PC-9 (cell line): ENCODE data around the gene OR1E1. TPM values are rescaled to one million over a fixed set of nuclear protein-coding genes. Genes with fewer than 3 reads are reported as not detected.
A peak's percentile ranks its signal among the peaks of the same experiment; 100 is the strongest.

Experiments used
- Bru-seq: library from RNA; stranded (reverse); fragments of 400-500 nt; gene quantifications from one replicate; lab custom pipeline; 2021; lab: Mats Ljungman, UMichigan
- BruChase-seq, 2 experiments: library from RNA; stranded (reverse); fragments of 400-500 nt; gene quantifications; one replicate each; lab custom pipeline; 2021; lab: Mats Ljungman, UMichigan
- BruUV-seq: library from RNA; stranded (reverse); fragments of 400-500 nt; replicated peaks from 2 replicates; lab custom pipeline; 2021; lab: Mats Ljungman, UMichigan
- CTCF ChIA-PET: fragments of 300-600 bp; sonication (Branson Sonifier 250); formaldehyde crosslinking; loops from one replicate; lab custom pipeline; 2022; ENCODE audit warnings: antibody characterized with exemption; lab: Charles Lee
- POLR2A ChIA-PET: fragments of 300-600 bp; sonication (Branson Sonifier 250); formaldehyde crosslinking; loops from one replicate; lab custom pipeline; 2022; ENCODE audit warnings: antibody characterized with exemption; ENCODE audit not compliant: unreplicated experiment; lab: Charles Lee
- DNase-seq, 2 experiments: peaks; one replicate each; pipeline versions ENCODE4 v3.0.0 to v3.0.0-alpha.2; 2015 to 2022; ENCODE audit warnings: mixed read lengths in 1 of 2
- H2AFZ ChIP-seq: fragments of 200-600 bp; sonication (generic); 2 replicates; pipeline ENCODE4 v1.8.1; 2017; ENCODE audit warnings: antibody characterized with exemption
- H3F3A ChIP-seq: fragments of 200-600 bp; sonication (generic); 2 replicates; pipeline ENCODE4 v1.8.1; 2017; ENCODE audit warnings: antibody characterized with exemption, mild to moderate bottlenecking, low read depth; ENCODE audit not compliant: insufficient read depth
- H3K27ac ChIP-seq: fragments of 200-600 bp; sonication (generic); 2 replicates; pipeline ENCODE4 v1.6.1; 2016; ENCODE audit warnings: mixed run types
- H3K27me3 ChIP-seq: fragments of 200-600 bp; sonication (generic); 2 replicates; pipeline ENCODE4 v1.6.1; 2016; ENCODE audit warnings: low read depth, mixed run types; ENCODE audit not compliant: insufficient read depth
- H3K36me3 ChIP-seq: fragments of 200-600 bp; sonication (generic); 2 replicates; pipeline ENCODE4 v1.6.1; 2016; ENCODE audit warnings: low read depth, mixed run types
- H3K4me1 ChIP-seq: fragments of 200-600 bp; sonication (generic); replicated peaks from 2 replicates; pipeline ENCODE4 v1.6.1; 2016; ENCODE audit warnings: mixed run types; ENCODE audit not compliant: insufficient read depth
- H3K4me2 ChIP-seq: fragments of 200-600 bp; sonication (generic); 2 replicates; pipeline ENCODE4 v1.6.1; 2017; ENCODE audit warnings: mixed run types
- H3K4me3 ChIP-seq: fragments of 200-600 bp; sonication (generic); 2 replicates; pipeline ENCODE4 v1.6.1; 2016; ENCODE audit warnings: mixed run types
- H3K79me2 ChIP-seq: fragments of 200-600 bp; sonication (generic); 2 replicates; pipeline ENCODE4 v1.6.1; 2017; ENCODE audit warnings: low read depth, mixed run types
- H3K9me2 ChIP-seq: fragments of 200-600 bp; sonication (generic); 2 replicates; pipeline ENCODE4 v1.8.1; 2017; ENCODE audit warnings: mild to moderate bottlenecking; ENCODE audit not compliant: insufficient read depth
- H3K9me3 ChIP-seq: fragments of 200-600 bp; sonication (generic); 2 replicates; pipeline ENCODE4 v1.8.1; 2016; ENCODE audit warnings: low read depth; ENCODE audit not compliant: insufficient read depth
- H4K20me1 ChIP-seq: fragments of 200-600 bp; sonication (generic); 2 replicates; pipeline ENCODE4 v1.8.1; 2017; ENCODE audit not compliant: insufficient read depth
- EZH2 ChIP-seq: fragments of 200-600 bp; sonication (generic); IDR thresholded peaks from 2 replicates; pipeline ENCODE4 v1.8.0; 2017; ENCODE audit warnings: antibody characterized with exemption, low read depth
- intact Hi-C: fragments of 100-400 bp; cut with micrococcal nuclease; formaldehyde crosslinking; loops from one replicate; pipeline ENCODE4 v1.10.0; 2022; ENCODE audit not compliant: unreplicated experiment
- long read RNA-seq: library from polyadenylated mRNA; stranded (forward); transcript quantifications from one replicate; pipeline ENCODE4 v2.0.0, GENCODE V29; 2022
- total RNA-seq: library from RNA; stranded (reverse); gene quantifications from 2 replicates; pipeline ENCODE4 v1.2.3, GENCODE V29; 2021
- TF ChIP-seq, protein P1 (sequence below): fragments of 200-600 bp; sonication (generic); conservative IDR thresholded peaks from 2 replicates; pipeline ENCODE4 v1.6.1; 2017; ENCODE audit warnings: mixed run types, antibody characterized with exemption, mild to moderate bottlenecking, moderate library complexity

Gene OR1E1, protein sequence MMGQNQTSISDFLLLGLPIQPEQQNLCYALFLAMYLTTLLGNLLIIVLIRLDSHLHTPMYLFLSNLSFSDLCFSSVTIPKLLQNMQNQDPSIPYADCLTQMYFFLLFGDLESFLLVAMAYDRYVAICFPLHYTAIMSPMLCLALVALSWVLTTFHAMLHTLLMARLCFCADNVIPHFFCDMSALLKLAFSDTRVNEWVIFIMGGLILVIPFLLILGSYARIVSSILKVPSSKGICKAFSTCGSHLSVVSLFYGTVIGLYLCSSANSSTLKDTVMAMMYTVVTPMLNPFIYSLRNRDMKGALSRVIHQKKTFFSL
- total RNA-seq (not detected in 2 replicates), Bru-seq, nascent RNA (not detected), BruChase-seq, experiment 1, labeled RNA remaining after a 2-hour chase (not detected), BruChase-seq, experiment 2, labeled RNA remaining after a 6-hour chase (not detected)
- long read RNA-seq: 0 reads

DNA sequence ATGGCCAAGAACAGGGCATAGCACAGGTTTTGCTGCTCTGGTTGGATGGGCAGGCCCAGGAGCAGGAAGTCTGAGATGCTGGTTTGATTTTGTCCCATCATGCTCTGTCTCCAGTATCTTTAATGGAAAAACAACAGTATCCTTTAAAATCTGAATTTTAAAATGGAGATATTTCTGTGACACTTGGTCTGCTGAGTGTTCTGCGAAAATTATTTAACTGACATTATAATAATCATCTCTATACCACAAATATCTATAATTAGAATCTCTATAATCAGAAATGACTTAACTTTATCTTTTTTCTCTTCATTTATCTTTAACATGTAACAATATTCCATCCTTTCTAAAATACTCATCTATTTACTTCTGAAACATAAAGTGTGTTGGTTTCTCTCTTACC, at the start of gene OR1E1:
OR1E1 (minus strand) TSS at position 101 of the 400 bp plus-strand sequence; CDS start at position 101, 0 bp downstream.
- no peaks in the 10 kb centered on the region for H3F3A ChIP-seq
- H3K4me2 ChIP-seq: no peak within 1 kb of the TSS
- no peak within 1 kb of the TSS for H2AFZ ChIP-seq
- no peak within 1 kb of the TSS for H3K27ac ChIP-seq
- peaks cover 8% of the 10 kb centered on the region; the same call in 1 of the 2 replicates for H3K27me3 ChIP-seq
- TF ChIP-seq, protein P1, sequence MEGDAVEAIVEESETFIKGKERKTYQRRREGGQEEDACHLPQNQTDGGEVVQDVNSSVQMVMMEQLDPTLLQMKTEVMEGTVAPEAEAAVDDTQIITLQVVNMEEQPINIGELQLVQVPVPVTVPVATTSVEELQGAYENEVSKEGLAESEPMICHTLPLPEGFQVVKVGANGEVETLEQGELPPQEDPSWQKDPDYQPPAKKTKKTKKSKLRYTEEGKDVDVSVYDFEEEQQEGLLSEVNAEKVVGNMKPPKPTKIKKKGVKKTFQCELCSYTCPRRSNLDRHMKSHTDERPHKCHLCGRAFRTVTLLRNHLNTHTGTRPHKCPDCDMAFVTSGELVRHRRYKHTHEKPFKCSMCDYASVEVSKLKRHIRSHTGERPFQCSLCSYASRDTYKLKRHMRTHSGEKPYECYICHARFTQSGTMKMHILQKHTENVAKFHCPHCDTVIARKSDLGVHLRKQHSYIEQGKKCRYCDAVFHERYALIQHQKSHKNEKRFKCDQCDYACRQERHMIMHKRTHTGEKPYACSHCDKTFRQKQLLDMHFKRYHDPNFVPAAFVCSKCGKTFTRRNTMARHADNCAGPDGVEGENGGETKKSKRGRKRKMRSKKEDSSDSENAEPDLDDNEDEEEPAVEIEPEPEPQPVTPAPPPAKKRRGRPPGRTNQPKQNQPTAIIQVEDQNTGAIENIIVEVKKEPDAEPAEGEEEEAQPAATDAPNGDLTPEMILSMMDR: no peak
- TF ChIP-seq EZH2: no peak
- H3K79me2 ChIP-seq: no peaks in the 10 kb centered on the region
- no peak within 1 kb of the TSS for H3K4me3 ChIP-seq
- intact Hi-C loops: no loop called here
- no peaks in the 10 kb centered on the region for H3K9me3 ChIP-seq
- no peaks in the 10 kb centered on the region for H4K20me1 ChIP-seq
- no TSS peak for BruUV-seq
- ChIA-PET CTCF (no interaction called here), POLR2A (no interaction called here)
- no peak for DNase-seq
- no peaks in the 10 kb centered on the region for H3K4me1 ChIP-seq
- H3K36me3 ChIP-seq: no peaks in the 10 kb centered on the region
- H3K9me2 ChIP-seq: no peaks in the 10 kb centered on the region

DNA sequence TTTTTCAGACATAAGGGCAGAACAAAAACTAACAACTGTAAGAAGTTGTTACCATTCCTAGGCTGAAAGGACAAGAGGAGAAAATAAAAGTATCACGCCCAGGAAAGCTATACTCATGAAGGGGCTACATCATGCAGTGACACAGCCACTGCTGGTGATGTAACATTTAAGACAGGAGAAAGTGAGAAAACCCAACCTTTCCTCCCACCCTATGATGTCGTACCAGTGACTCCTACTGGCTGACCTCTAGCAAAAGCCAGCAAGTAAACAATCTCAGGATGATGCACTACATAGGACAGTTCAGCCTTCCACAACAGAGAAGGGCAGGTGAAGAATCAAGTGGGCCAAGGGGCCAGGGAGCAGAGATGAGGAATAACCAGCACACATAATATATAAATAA, 49.4 kb upstream of the OR1E1 start:
- no peak overlapping the region for H3K4me2 ChIP-seq
- TF ChIP-seq, protein P1: peak; percentile 31
- TF ChIP-seq EZH2: no peak
- H3K9me2 ChIP-seq: no peaks in the 10 kb centered on the region
- no peaks in the 10 kb centered on the region for H3K4me1 ChIP-seq
- no peaks in the 10 kb centered on the region; the same call in 1 of the 2 replicates for H4K20me1 ChIP-seq
- H3K27me3 ChIP-seq: peaks cover 15% of the 10 kb centered on the region; the same call in 1 of the 2 replicates
- CTCF ChIA-PET: no interaction called here
- no peak overlapping the region for H3K4me3 ChIP-seq
- H2AFZ ChIP-seq: no peak overlapping the region
- no peak for DNase-seq
- no peaks in the 10 kb centered on the region for H3K9me3 ChIP-seq
- no peaks in the 10 kb centered on the region for H3K79me2 ChIP-seq
- POLR2A ChIA-PET: no interaction called here
- H3K27ac ChIP-seq: no peak overlapping the region
- intact Hi-C loops: no loop called here
- no peaks in the 10 kb centered on the region for H3F3A ChIP-seq
- H3K36me3 ChIP-seq: no peaks in the 10 kb centered on the region
- no TSS peak for BruUV-seq

DNA sequence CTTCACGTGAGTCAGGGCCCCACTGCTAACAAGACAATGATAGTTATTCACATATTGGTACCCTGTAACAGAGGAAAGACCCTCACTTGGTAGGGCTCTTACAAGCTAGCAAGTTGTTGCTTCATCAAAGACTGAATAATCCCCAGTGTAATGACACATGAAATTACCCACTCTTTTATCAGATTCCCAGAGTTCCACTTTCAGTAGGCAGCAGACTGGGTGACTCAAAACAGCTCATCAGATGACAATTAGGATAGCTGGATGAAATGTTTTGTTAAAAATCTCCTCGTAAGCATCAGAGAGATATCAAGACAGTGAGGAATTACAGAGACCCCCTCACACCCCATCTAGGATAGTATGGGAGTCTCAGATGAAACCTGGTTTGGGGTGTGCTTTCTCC, 42.2 kb upstream of the OR1E1 start:
- Histone ChIP-seq H3K36me3 (no peaks in the 10 kb centered on the region), H3K4me1 (no peaks in the 10 kb centered on the region), H3K79me2 (no peaks in the 10 kb centered on the region), H3K27me3 (peaks cover 37% of the 10 kb centered on the region), H3K4me2 (no peak overlapping the region), H2AFZ (no peak overlapping the region), H3K4me3 (no peak overlapping the region), H3K9me3 (no peaks in the 10 kb centered on the region), H3F3A (no peaks in the 10 kb centered on the region), H3K9me2 (no peaks in the 10 kb centered on the region), H3K27ac (no peak overlapping the region), H4K20me1 (no peaks in the 10 kb centered on the region; the same call in 1 of the 2 replicates)
- TF ChIP-seq EZH2: no peak
- TF ChIP-seq, protein P1: no peak
- intact Hi-C loops: no loop called here
- POLR2A ChIA-PET: no interaction called here
- CTCF ChIA-PET: no interaction called here
- BruUV-seq: no TSS peak
- DNase-seq: no peak
